ENCODE results near the gene CNGA4. TPM values are rescaled to one million over a fixed set of nuclear protein-coding genes. Genes with fewer than 3 reads are reported as not detected.
"Not testable (repeated sequence)": the region's sequence is repeated elsewhere in the genome, so short reads cannot be mapped to it uniquely, and the experiment has no call there.

The CNGA4 gene
- total RNA-seq, 1 donor from 2014 or later = 0.31 TPM

GRCh38 chr11:6268820-6269219, 29.9 kb downstream of the CNGA4 start:
- DNase-seq = no peak

DNA sequence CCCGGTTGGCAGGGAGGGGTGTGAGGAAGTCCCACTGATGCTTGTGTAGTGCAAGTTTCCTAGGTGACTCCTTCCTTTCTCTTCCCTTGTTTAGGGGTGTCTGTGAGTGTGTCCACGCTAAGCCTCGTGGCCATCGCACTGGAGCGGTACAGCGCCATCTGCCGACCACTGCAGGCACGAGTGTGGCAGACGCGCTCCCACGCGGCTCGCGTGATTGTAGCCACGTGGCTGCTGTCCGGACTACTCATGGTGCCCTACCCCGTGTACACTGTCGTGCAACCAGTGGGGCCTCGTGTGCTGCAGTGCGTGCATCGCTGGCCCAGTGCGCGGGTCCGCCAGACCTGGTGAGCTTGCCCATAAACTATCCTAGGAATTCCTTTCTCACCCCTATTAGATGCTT, 31.1 kb downstream of the CNGA4 start:
- DNase-seq = no peak

GRCh38 chr11:6270584-6271246, 31.8 kb downstream of the CNGA4 start:
- DNase-seq = no peak

DNA sequence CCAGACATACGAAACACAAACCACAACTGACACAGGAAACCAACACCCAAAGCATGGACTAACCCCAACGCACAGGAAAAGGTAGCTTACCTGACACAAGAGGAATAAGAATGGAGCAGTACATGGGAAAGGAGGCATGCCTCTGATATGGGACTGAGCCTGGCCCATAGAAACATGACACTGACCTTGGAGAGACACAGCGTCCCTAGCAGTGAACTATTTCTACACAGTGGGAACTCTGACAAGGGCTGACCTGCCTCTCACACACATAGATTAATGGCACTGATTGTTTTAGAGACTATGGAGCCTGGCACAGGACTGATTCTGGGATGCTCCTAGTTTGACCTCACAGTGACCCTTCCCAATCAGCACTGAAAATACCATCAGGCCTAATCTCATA, 32.7 kb downstream of the CNGA4 start:
- no peak for DNase-seq

DNA sequence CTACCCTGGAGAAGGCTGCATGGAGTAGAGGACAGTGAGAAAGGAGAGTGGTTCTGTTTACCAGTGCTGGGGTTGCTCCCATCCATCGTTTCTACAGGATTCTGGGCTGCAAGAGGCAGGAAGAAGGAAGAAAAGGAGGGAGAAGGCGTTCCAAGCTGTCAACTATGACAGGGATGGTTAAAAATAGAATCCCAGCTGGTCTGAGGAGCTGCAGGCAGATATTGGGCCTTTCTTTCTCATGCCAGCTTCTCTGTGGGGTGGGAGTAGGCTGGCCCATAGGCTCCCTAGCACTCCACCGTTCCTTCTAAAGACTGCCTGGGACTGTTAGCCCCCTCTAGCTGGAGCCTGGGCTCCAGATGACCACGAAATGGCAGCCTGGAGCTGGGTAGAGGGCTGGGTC, 34.3 kb downstream of the CNGA4 start:
- DNase-seq = peak; percentile 36

DNA sequence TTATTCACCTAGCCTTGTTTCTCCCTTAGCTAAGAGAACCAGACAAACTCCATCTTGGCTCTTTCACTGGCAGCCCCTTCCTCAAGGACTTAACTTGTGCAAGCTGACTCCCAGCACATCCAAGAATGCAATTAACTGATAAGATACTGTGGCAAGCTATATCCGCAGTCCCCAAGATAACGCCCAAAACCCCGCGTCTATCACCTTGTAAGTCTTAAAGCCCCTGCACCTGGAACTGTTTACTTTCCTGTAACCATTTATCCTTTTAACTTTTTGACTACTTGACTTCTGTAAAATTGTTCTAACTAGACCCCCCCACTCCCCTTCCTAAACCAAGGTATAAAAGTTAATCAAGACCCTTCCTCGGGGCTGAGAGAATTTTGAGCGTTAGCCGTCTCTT, 41.9 kb downstream of the CNGA4 start:
- not testable (repeated sequence) for DNase-seq

DNA sequence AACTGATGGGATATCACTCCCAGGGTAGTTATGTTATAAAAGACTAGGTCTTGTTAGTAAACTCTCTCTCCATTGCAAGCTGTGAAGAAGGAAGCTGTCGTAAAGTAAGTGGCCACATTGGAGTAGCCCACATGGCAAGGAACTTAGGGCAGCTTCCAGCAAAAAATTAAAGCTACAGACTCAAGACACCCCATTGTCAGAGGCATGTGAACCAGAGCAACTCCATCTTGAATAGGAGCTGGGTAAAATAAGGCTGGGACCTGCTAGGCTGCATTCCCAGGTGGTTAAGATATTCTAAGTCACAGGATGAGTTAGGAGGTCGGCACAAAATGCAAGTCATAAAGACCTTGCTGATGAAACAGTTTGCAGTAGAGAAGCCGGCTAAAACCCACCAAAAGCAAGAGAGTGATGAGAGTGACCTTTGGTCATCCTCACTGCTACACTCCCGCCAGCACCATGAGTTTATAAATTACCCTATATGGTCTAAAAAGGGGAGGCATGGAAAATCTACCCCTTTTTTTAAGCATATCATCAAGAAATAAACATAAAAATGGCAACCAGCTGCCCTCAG, 44.6 kb downstream of the CNGA4 start:
- no peak for DNase-seq

- no peak for DNase-seq
These were observed 45.4 kb downstream of the CNGA4 start for GRCh38 chr11:6284250-6284649.

DNA sequence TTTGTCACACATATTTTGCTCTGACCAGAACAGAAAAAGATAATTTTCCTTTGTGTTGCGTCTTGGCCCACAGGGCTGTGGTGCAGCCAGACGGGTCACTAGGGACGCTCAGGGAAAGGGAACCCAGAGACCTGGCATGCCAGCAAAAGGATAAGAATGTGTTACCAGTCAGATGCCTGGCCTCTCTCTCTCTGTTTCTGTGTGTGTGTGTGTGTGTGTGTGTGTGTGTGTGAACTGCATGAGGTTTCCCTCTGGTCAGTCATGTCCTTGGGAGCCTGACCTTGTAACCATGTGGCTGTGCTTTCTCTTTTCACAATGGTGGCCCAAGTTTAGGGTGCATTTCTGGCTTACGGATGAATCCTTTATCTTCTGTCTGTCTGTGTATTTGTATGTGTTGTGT, 46.1 kb downstream of the CNGA4 start:
- no peak for DNase-seq

Other genes starting within 250 kb of the CNGA4 start
- gene OR56A4, start 232.1 kb upstream of the CNGA4 start, total RNA-seq = under 0.01 TPM
- gene OR56A1, start 208.3 kb upstream of the CNGA4 start, total RNA-seq = under 0.01 TPM
- gene OR56B4, start 131.4 kb upstream of the CNGA4 start, total RNA-seq = not detected
- not detected for gene OR52B2, start 68.8 kb upstream of the CNGA4 start, total RNA-seq
- gene OR52W1, start 39.9 kb upstream of the CNGA4 start, total RNA-seq = not detected
- gene C11orf42, start 33.5 kb upstream of the CNGA4 start, total RNA-seq = not detected
- gene FHIP1B, start 4.5 kb upstream of the CNGA4 start, total RNA-seq = 19.8 TPM
- gene CCKBR, start 20.7 kb downstream of the CNGA4 start, total RNA-seq = 5.3 TPM
- gene CAVIN3, start 81.4 kb downstream of the CNGA4 start, total RNA-seq = 2.5 TPM
- gene SMPD1, start 151.4 kb downstream of the CNGA4 start, total RNA-seq = 8.1 TPM
- gene APBB1, start 180.0 kb downstream of the CNGA4 start, total RNA-seq = 266 TPM
- 2.3 TPM for gene HPX, start 201.9 kb downstream of the CNGA4 start, total RNA-seq
- gene TRIM3, start 234.9 kb downstream of the CNGA4 start, total RNA-seq = 65.4 TPM
- gene ARFIP2, start 242.2 kb downstream of the CNGA4 start, total RNA-seq = 25.3 TPM
- 26.7 TPM for gene TIMM10B, start 242.4 kb downstream of the CNGA4 start, total RNA-seq

Data from occipital lobe (tissue), 2 donors.